Tibial artery (tissue), 4 donors: ENCODE data around the gene DOK1.

ENCODE experiments used
- DNase-seq, 2 donors: peaks; one replicate each; pipeline ENCODE4 v3.0.0-alpha.2; 2019
- H3K27ac ChIP-seq, 2 donors: fragments of 200-600 bp; sonication (generic) in 1 of 2; 1 replicate in 1 of 2; 2 replicates in 1 of 2; pipeline ENCODE4 v1.5.1; 2018 to 2019; ENCODE audit warnings: mild to moderate bottlenecking in 1 of 2
- H3K27me3 ChIP-seq, 2 donors: fragments of 200-600 bp; sonication (generic) in 1 of 2; one replicate each; pipeline versions ENCODE4 v1.5.1 to v1.6.0; 2016 to 2019
- H3K36me3 ChIP-seq, 3 donors: fragments of 200-600 bp; sonication (generic) in 2 of 3; one replicate each; pipeline ENCODE4 v1.5.1; 2016 to 2019; ENCODE audit warnings: mild to moderate bottlenecking in 2 of 3
- H3K4me1 ChIP-seq, 4 donors: fragments of 200-600 bp; sonication (generic) in 2 of 4; 1 replicate in 3 of 4; 2 replicates in 1 of 4; pipeline ENCODE4 v1.5.1; 2016 to 2019
- H3K4me3 ChIP-seq, 2 donors: fragments of 200-600 bp; sonication (generic) in 1 of 2; 1 replicate in 1 of 2; 2 replicates in 1 of 2; pipeline ENCODE4 v1.5.1; 2018 to 2019; ENCODE audit warnings: mild to moderate bottlenecking in 2 of 2
- H3K9me3 ChIP-seq, 3 donors: fragments of 200-600 bp; sonication (generic) in 1 of 3; one replicate each; pipeline ENCODE4 v1.5.1; 2016 to 2019
- CTCF ChIP-seq, 2 experiments: fragments of 200-600 bp in 1 of 2; fragments of 450-650 bp in 1 of 2; IDR thresholded peaks; one replicate each; pipeline ENCODE4 v1.5.1; 2017 to 2019; ENCODE audit warnings: antibody characterized with exemption in 2 of 2, mild to moderate bottlenecking in 1 of 2, moderate library complexity in 1 of 2
- intact Hi-C: fragments of 100-400 bp; cut with DNase I; formaldehyde crosslinking; loops from one replicate; pipeline ENCODE4 v1.15.0; 2023; ENCODE audit warnings: low total_unique reads

Gene DOK1

GRCh38 chr2:74510272-74510671, 44.2 kb upstream of the DOK1 start:
- no peak for TF ChIP-seq CTCF (IDR thresholded peaks at IDR 0.05)
- intact Hi-C loops: no loop called here
- H3K4me3 ChIP-seq: no peak overlapping the region
- peaks cover 17 to 61% of the 10 kb centered on the region in 2 donors for H3K27me3 ChIP-seq
- peaks cover 0 to 43% (median 34%) of the 10 kb centered on the region in 4 donors for H3K4me1 ChIP-seq
- no peaks in the 10 kb centered on the region for H3K9me3 ChIP-seq
- peaks cover 6 to 13% (median 11%) of the 10 kb centered on the region in 3 donors for H3K36me3 ChIP-seq
- no peak overlapping the region for H3K27ac ChIP-seq
- DNase-seq: no peak

GRCh38 chr2:74511104-74511989, 43.2 kb upstream of the DOK1 start:
- H3K4me3 ChIP-seq: no peak overlapping the region
- peaks cover 17 to 71% of the 10 kb centered on the region in 2 donors for H3K27me3 ChIP-seq
- peaks cover 0 to 43% (median 35%) of the 10 kb centered on the region in 4 donors for H3K4me1 ChIP-seq
- no peak overlapping the region for H3K27ac ChIP-seq
- intact Hi-C loops: no loop called here
- DNase-seq: no peak
- no peak for TF ChIP-seq CTCF (IDR thresholded peaks at IDR 0.05)
- H3K9me3 ChIP-seq: no peaks in the 10 kb centered on the region
- H3K36me3 ChIP-seq: peaks cover 0 to 3% (median under 1%) of the 10 kb centered on the region in 3 donors

- Histone ChIP-seq H3K4me1 (peaks cover 0 to 35% (median 30%) of the 10 kb centered on the region in 4 donors), H3K27ac (no peak overlapping the region), H3K36me3 (no peaks in the 10 kb centered on the region), H3K27me3 (peaks cover 17 to 88% of the 10 kb centered on the region in 2 donors), H3K9me3 (no peaks in the 10 kb centered on the region), H3K4me3 (no peak overlapping the region)
- no peak for TF ChIP-seq CTCF (IDR thresholded peaks at IDR 0.05)
- no peak for DNase-seq
- intact Hi-C loops: no loop called here
These were observed 41.5 kb upstream of the DOK1 start for GRCh38 chr2:74512744-74513604.

GRCh38 chr2:74513605-74514367, 40.7 kb upstream of the DOK1 start:
- Histone ChIP-seq H3K4me3 (peak overlapping the region in 1 of 2 donors; percentile 19), H3K27ac (no peak overlapping the region), H3K4me1 (peaks cover 0 to 31% (median 28%) of the 10 kb centered on the region in 4 donors), H3K27me3 (peaks cover 20 to 91% of the 10 kb centered on the region in 2 donors), H3K36me3 (no peaks in the 10 kb centered on the region), H3K9me3 (no peaks in the 10 kb centered on the region)
- no peak for DNase-seq
- TF ChIP-seq CTCF (IDR thresholded peaks at IDR 0.05): no peak
- intact Hi-C loops: no loop called here
